Stimulated activated CD4-positive, alpha-beta T cell treated with anti-CD3 and anti-CD28 coated beads, Interleukin-2, amount 100 ng/mL, for 4 hours (primary cell): Measurements from ENCODE around the gene ANKRD53.
"Not testable (repeated sequence)": the region's sequence is repeated elsewhere in the genome, so short reads cannot be mapped to it uniquely, and the experiment has no call there.

Experiments used
- DNase-seq: peaks from one replicate; pipeline ENCODE4 v3.0.0-alpha.2; 2020; ENCODE audit warnings: low read depth

The ANKRD53 gene

DNA sequence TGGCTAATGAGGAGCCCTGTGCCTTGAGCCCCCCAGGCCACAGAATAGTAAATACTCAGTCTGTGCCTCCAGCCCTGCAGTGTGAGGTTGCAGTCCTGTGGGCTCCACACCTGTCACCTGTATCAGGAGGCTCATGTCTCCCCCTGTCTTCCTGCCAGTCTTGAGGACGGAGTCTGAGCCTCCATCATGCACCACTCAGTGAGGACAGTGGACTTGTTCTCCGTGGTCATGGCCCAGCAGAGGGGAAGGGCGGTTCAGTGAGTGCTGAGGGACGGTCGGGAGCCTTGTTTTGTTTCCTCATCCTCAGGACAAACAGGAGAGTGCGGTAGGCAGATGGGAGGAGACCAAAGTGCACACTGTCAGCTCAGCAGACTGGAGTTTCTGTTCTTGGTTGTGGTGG, 33.4 kb downstream of the ANKRD53 start:
- DNase-seq: not testable (repeated sequence)

DNA sequence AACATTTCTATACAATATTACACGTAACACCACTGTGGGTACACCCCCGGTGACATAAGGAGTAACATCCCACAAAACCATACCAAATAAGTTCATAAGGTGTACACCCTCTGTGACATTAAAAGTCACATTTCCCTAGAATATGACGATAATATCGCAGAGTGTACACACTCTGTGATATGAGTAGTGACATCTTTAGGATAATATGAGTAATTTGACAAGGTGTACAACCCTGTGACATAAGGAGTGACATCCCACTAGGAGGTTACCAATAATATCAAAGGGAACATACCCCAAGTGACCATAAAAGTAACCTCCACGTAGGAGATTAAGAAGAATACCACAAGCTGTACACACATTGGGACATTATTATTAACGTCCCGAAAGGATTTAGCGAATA, 40.2 kb downstream of the ANKRD53 start:
- DNase-seq: no peak

DNA sequence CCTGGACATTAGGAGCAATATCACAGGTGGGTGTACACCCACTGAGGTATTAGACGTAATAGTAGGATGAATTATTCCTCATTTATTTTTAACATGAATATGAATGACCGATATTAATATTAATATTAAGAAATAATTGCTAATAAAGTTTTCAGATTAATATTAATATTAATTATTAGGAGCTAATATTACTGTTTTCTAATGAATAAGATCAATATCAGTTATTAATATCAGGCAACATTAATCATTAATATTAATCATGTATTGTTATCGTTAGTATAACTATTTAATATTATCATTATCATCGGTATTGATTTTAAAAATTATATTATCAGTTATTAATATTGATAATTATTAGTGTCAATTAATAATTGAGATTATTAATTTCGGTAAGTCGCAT, 41.6 kb downstream of the ANKRD53 start:
- DNase-seq: not testable (repeated sequence)

DNA sequence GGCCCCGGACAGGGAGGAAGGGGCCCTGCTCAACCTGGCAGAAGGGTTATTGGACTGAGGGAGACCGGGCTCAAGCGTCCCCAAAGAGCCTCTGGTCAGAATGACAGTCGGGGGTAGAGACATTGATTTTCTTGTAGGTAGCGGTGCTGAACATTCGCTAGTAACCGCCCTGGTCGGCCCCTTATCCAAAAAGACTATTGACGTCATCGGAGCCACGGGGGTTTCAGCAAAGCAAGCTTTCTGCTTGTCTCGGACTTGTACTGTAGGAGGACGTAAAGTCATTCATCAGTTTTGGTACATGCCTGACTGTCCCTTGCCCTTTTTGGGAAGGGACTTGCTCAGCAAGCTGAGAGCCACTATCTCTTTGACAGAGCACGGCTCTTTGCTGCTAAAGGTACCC, 43.0 kb downstream of the ANKRD53 start:
- DNase-seq: not testable (repeated sequence)

DNA sequence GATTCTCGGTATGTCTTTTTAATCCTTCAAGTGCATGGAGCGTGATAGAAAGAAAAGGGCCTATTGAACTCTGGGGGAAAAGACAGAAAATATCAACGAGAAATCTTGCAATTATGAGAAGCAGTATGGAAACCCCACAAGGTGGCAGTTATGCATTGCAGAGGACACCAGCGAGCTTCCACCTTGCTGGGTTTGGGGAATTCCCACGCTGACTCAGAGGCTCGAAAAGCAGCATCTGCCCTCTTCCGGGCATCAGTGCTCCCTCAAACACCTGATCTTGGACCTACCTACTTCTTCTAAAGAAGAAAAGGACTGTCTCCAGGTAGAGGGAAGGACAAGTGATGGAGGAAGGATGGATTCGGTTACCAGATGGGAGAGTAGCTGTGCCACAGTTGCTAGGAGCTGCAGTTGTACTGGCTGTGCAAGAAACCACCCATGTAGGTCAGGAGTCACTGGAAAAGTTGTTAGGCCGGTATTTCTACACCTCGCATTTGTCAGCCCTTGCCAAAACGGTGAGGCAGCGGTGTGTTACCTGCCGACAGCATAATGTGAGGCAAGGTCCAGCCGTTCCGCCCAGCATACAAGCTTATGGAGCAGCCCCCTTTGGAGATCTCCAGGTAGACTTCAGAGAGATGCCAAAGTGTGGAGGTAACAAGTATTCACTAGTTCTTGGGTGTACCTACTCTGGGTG, 45.3 kb downstream of the ANKRD53 start:
- peak; percentile 76 for DNase-seq
